HepG2 (cell line): ENCODE data around the gene NACAD. TPM values are rescaled to one million over a fixed set of nuclear protein-coding genes. Genes with fewer than 3 reads are reported as not detected.

Source experiments
- ATAC-seq: fragments of 200-7000 bp; cut with Tn5 transposase; 3 replicates; pipeline ENCODE4 v1.9.1; 2020; ENCODE audit warnings: mild to moderate bottlenecking, moderate library complexity
- BruUV-seq: library from RNA; stranded (reverse); fragments of 400-500 nt; replicated peaks from 2 replicates; lab custom pipeline; 2021; lab: Mats Ljungman, UMichigan
- CTCF ChIA-PET: fragments of 300-600 bp; formaldehyde crosslinking; extraction: SDS; loops from one replicate; lab custom pipeline; 2021; ENCODE audit warnings: low total read pairs, inconsistent platforms, low intra/inter-chr PET ratio; lab: Yijun Ruan, JAX
- POLR2A ChIA-PET: fragments of 350-600 bp; sonication (Branson Sonifier 250); formaldehyde crosslinking; loops from one replicate; lab custom pipeline; 2020; ENCODE audit warnings: antibody characterized with exemption, inconsistent platforms; lab: Yijun Ruan, JAX
- DNase-seq: peaks from one replicate; pipeline ENCODE4 v3.0.0-alpha.2; 2015; ENCODE audit warnings: low spot score
- FAIRE-seq: peaks from 3 replicates; lab custom pipeline; 2011; peaks lifted over from hg19 to GRCh38; lab: Jason Lieb, UNC
- H2AFZ ChIP-seq: one replicate; pipeline ENCODE4 v1.6.1; 2011; ENCODE audit warnings: low read length, inconsistent platforms
- H3K27ac ChIP-seq: fragments of 300-600 bp; 3 replicates; pipeline ENCODE4 v1.8.0; 2011; ENCODE audit warnings: mixed run types, mild to moderate bottlenecking, mixed read lengths, low read length, inconsistent platforms; ENCODE audit not compliant: insufficient read depth; ENCODE audit errors: extremely low read length
- H3K27me3 ChIP-seq, 2 experiments: fragments of 200-600 bp in 1 of 2; 2 replicates in 1 of 2; 3 replicates in 1 of 2; pipeline versions ENCODE4 v1.6.0 to v1.8.0; 2011; ENCODE audit warnings: low read length in 2 of 2, mild to moderate bottlenecking in 2 of 2, moderate library complexity in 2 of 2, inconsistent platforms in 1 of 2; ENCODE audit not compliant: insufficient read depth in 2 of 2, control insufficient read depth in 1 of 2
- H3K36me3 ChIP-seq, 2 experiments: fragments of 200-600 bp in 1 of 2; replicated peaks in 1 of 2; 2 replicates in 1 of 2; 3 replicates in 1 of 2; pipeline versions ENCODE4 v1.5.1 to v1.8.0; 2011; ENCODE audit warnings: low read length in 2 of 2, inconsistent platforms in 1 of 2; ENCODE audit not compliant: insufficient read depth in 2 of 2, control insufficient read depth in 1 of 2
- H3K4me1 ChIP-seq: 2 replicates; pipeline ENCODE4 v1.5.1; 2012; ENCODE audit warnings: low read length, inconsistent platforms; ENCODE audit not compliant: insufficient read depth
- H3K4me2 ChIP-seq: 2 replicates; pipeline ENCODE4 v1.6.0; 2011; ENCODE audit warnings: low read depth, low read length, inconsistent platforms
- H3K4me3 ChIP-seq, 3 experiments: fragments of 200-600 bp in 1 of 3; sonication (generic), shearing (Covaris generic) in 1 of 3; replicated peaks in 1 of 3; 2 replicates each; pipeline ENCODE4 v1.5.1; 2011 to 2016; ENCODE audit warnings: low read length in 3 of 3, inconsistent platforms in 2 of 3, low read depth in 2 of 3, mild to moderate bottlenecking in 2 of 3, control low read depth in 1 of 3, mixed read lengths in 1 of 3; ENCODE audit not compliant: insufficient read depth in 1 of 3
- H3K79me2 ChIP-seq: one replicate; pipeline ENCODE4 v1.6.1; 2011; ENCODE audit warnings: low read length, inconsistent platforms; ENCODE audit not compliant: insufficient read depth
- H3K9ac ChIP-seq: 2 replicates; pipeline ENCODE4 v1.6.0; 2011; ENCODE audit warnings: mild to moderate bottlenecking, low read depth, low read length, inconsistent platforms; ENCODE audit not compliant: insufficient read depth
- H3K9me3 ChIP-seq: 2 replicates; pipeline ENCODE4 v1.5.1; 2012; ENCODE audit warnings: mild to moderate bottlenecking, low read length
- H4K20me1 ChIP-seq: 2 replicates; pipeline ENCODE4 v1.6.0; 2011; ENCODE audit warnings: inconsistent platforms, mild to moderate bottlenecking, low read length, moderate library complexity; ENCODE audit not compliant: insufficient read depth
- FOSL2 ChIP-seq: sonication (generic); formaldehyde crosslinking; IDR thresholded peaks from 2 replicates; pipeline ENCODE4 v1.4.0; 2020; ENCODE audit warnings: missing genetic modification reagents
- NFYC ChIP-seq: IDR thresholded peaks from 2 replicates; pipeline ENCODE4 v1.6.1; 2016; ENCODE audit warnings: missing genetic modification reagents, missing compliant biosample characterization
- PHB2 ChIP-seq: fragments of 450-650 bp; IDR thresholded peaks from 2 replicates; pipeline ENCODE4 v1.6.1; 2018; ENCODE audit not compliant: partially characterized antibody
- ZNF703 ChIP-seq: sonication (generic); formaldehyde crosslinking; IDR thresholded peaks from 2 replicates; pipeline ENCODE4 v1.5.1; 2020; ENCODE audit warnings: missing genetic modification reagents, mild to moderate bottlenecking, moderate library complexity, borderline replicate concordance
- WGBS: methylation state at CpG from one replicate; pipeline ENCODE4 v1.1.6; 2017; ENCODE audit warnings: low lambda C conversion rate; 5-methylcytosine and 5-hydroxymethylcytosine counted together
- in situ Hi-C: cut with HindIII; loops from 2 replicates; pipeline ENCODE4 v1.10.0; 2017; ENCODE audit warnings: low pct_unique_long_range_greater_than_20kb; ENCODE audit not compliant: extremely low pct_ligation_motif_present
- intact Hi-C: fragments of 100-400 bp; cut with micrococcal nuclease; formaldehyde crosslinking; loops from one replicate; pipeline ENCODE4 v1.10.0; 2022; ENCODE audit not compliant: unreplicated experiment
- polyA plus RNA-seq, 8 experiments: library from polyadenylated mRNA; depleted of rRNA in 3 of 8; stranded (reverse) in 7 of 8; unstranded in 1 of 8; fragments of >200 nt; fragmentation: Illumina TruSeq in 4 of 8; extraction: Trizol in 4 of 8; gene quantifications; 2 replicates each; pipeline versions ENCODE4 v1.2.1 to v1.2.3, GENCODE V29; 2011 to 2016; ENCODE audit warnings: low read depth in 4 of 8, missing spikeins in 1 of 8, mixed read lengths in 1 of 8; ENCODE audit not compliant: insufficient read depth in 1 of 8
- total RNA-seq, 5 experiments: library from RNA; depleted of rRNA; stranded (reverse); fragments of >200 nt; fragmentation: Illumina TruSeq; extraction: Trizol; gene quantifications; 2 replicates each; pipeline ENCODE4 v1.2.3, GENCODE V29; 2016; ENCODE audit warnings: low read depth in 1 of 5
- TF ChIP-seq, protein P1 (sequence below): IDR thresholded peaks from 2 replicates; pipeline ENCODE4 v1.6.1; 2016; ENCODE audit warnings: missing compliant biosample characterization, missing genetic modification reagents, borderline replicate concordance
- TF ChIP-seq, protein P2 (sequence below): sonication (generic); formaldehyde crosslinking; IDR thresholded peaks from 2 replicates; pipeline ENCODE4 v1.4.0; 2020; ENCODE audit warnings: low read depth, missing genetic modification reagents
- TF ChIP-seq, protein P3 (sequence below): IDR thresholded peaks from 2 replicates; pipeline ENCODE4 v1.6.1; 2016; ENCODE audit warnings: low read depth

Gene NACAD
- total and polyA plus RNA-seq, 2 of the 13 experiments (the other 11 are each of a cell fraction or from before 2014, with no cell fraction given) = 0.04 TPM; not detected in 1

DNA sequence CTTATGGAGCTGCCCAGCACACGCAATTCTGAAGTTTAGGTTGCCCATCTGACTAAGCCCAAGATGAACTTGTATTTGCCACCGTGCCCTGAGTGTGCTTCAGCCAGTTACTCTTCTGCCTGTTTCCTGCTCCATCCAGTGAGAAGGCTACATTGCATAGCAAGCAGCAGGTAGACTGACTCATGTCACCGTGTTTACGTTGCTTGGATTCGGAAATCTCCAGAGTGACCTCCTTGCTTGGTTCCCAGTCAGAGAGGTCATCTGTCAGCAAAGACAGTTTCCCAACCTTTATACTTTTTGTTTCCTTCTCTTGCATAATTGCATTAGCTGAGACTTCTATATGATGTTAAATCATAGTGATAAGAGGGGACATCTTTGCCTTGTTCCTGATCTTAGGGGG, 30.9 kb downstream of the NACAD start:
- H3K4me3 ChIP-seq = no peak overlapping the region
- H3K79me2 ChIP-seq = no peaks in the 10 kb centered on the region
- no peaks in the 10 kb centered on the region for H4K20me1 ChIP-seq
- no peaks in the 10 kb centered on the region for H3K27me3 ChIP-seq
- no peak for FAIRE-seq
- H3K27ac ChIP-seq = no peak overlapping the region
- CTCF ChIA-PET = no interaction called here
- no peak for DNase-seq
- no peak overlapping the region for H3K9ac ChIP-seq
- POLR2A ChIA-PET = no interaction called here
- TF ChIP-seq FOSL2 (CRISPR knock-in tag) (0 out of 2 replicates have a peak, but pooled peaks have one; percentile 27), NFYC (CRISPR knock-in tag) (no peak), PHB2 (no peak), ZNF703 (CRISPR knock-in tag) (no peak)
- TF ChIP-seq, protein P1, sequence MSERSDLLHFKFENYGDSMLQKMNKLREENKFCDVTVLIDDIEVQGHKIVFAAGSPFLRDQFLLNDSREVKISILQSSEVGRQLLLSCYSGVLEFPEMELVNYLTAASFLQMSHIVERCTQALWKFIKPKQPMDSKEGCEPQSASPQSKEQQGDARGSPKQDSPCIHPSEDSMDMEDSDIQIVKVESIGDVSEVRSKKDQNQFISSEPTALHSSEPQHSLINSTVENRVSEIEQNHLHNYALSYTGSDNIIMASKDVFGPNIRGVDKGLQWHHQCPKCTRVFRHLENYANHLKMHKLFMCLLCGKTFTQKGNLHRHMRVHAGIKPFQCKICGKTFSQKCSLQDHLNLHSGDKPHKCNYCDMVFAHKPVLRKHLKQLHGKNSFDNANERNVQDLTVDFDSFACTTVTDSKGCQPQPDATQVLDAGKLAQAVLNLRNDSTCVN (CRISPR knock-in tag) = 0 out of 2 replicates have a peak, but pooled peaks have one; percentile 52
- TF ChIP-seq, protein P2, sequence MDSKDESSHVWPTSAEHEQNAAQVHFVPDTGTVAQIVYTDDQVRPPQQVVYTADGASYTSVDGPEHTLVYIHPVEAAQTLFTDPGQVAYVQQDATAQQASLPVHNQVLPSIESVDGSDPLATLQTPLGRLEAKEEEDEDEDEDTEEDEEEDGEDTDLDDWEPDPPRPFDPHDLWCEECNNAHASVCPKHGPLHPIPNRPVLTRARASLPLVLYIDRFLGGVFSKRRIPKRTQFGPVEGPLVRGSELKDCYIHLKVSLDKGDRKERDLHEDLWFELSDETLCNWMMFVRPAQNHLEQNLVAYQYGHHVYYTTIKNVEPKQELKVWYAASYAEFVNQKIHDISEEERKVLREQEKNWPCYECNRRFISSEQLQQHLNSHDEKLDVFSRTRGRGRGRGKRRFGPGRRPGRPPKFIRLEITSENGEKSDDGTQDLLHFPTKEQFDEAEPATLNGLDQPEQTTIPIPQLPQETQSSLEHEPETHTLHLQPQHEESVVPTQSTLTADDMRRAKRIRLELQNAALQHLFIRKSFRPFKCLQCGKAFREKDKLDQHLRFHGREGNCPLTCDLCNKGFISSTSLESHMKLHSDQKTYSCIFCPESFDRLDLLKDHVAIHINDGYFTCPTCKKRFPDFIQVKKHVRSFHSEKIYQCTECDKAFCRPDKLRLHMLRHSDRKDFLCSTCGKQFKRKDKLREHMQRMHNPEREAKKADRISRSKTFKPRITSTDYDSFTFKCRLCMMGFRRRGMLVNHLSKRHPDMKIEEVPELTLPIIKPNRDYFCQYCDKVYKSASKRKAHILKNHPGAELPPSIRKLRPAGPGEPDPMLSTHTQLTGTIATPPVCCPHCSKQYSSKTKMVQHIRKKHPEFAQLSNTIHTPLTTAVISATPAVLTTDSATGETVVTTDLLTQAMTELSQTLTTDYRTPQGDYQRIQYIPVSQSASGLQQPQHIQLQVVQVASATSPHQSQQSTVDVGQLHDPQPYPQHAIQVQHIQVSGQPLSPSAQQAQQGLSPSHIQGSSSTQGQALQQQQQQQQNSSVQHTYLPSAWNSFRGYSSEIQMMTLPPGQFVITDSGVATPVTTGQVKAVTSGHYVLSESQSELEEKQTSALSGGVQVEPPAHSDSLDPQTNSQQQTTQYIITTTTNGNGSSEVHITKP (CRISPR knock-in tag) = no peak
- TF ChIP-seq, protein P3, sequence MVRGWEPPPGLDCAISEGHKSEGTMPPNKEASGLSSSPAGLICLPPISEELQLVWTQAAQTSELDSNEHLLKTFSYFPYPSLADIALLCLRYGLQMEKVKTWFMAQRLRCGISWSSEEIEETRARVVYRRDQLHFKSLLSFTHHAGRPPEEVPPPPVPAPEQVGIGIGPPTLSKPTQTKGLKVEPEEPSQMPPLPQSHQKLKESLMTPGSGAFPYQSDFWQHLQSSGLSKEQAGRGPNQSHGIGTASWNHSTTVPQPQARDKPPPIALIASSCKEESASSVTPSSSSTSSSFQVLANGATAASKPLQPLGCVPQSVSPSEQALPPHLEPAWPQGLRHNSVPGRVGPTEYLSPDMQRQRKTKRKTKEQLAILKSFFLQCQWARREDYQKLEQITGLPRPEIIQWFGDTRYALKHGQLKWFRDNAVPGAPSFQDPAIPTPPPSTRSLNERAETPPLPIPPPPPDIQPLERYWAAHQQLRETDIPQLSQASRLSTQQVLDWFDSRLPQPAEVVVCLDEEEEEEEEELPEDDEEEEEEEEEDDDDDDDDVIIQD (CRISPR knock-in tag) = peak; percentile 28; the same call in 1 of the 2 replicates
- BruUV-seq = no TSS peak
- H3K4me2 ChIP-seq = no peak overlapping the region
- no peak for ATAC-seq
- H3K4me1 ChIP-seq = no peaks in the 10 kb centered on the region
- intact Hi-C loops = no loop called here
- H2AFZ ChIP-seq = no peak overlapping the region
- H3K9me3 ChIP-seq = no peaks in the 10 kb centered on the region
- in situ Hi-C loops = no loop called here
- no peaks in the 10 kb centered on the region; a peak in 1 of 5 replicates for H3K36me3 ChIP-seq
- WGBS = 83% methylated on average over 5 of the region's 5 CpGs
